ENCODE results near the gene TMPRSS11B. TPM values are rescaled to one million over a fixed set of nuclear protein-coding genes. Genes with fewer than 3 reads are reported as not detected.

The TMPRSS11B gene
- total and polyA plus RNA-seq, 2 of the 13 experiments (the other 11 are each of a cell fraction or from before 2014, with no cell fraction given): not detected

DNA sequence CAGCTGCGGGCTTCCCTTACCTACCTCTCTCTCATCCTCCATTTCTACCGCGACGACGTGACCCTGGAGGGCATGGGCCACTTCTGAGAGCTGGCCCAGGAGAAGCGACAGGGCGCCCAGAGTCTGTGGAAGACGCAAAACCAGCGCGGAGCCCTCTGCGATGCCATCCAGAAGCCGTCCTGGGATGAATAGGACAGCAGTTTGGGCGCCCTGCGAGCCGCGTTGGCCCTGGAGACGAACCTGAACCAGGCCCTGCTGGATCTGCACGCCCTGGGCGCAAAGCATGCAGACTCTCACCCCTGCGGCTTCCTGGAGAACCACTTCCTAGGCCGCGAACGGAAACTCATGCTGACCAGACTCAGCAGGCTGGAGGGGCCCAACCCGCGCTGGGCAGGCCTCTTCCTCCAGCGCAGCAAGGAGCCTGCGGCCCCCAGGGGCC is 63.1 kb downstream of the TMPRSS11B start (continued):
- TF ChIP-seq YEATS2 (CRISPR knock-in tag; IDR thresholded peaks at IDR 0.05; ENCODE audit: borderline replicate concordance): no peak
- TF ChIP-seq ARHGAP35 (CRISPR knock-in tag; IDR thresholded peaks at IDR 0.05; ENCODE audit: borderline replicate concordance): no peak
- TF ChIP-seq, protein P1, sequence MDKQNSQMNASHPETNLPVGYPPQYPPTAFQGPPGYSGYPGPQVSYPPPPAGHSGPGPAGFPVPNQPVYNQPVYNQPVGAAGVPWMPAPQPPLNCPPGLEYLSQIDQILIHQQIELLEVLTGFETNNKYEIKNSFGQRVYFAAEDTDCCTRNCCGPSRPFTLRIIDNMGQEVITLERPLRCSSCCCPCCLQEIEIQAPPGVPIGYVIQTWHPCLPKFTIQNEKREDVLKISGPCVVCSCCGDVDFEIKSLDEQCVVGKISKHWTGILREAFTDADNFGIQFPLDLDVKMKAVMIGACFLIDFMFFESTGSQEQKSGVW (CRISPR knock-in tag; IDR thresholded peaks at IDR 0.05; ENCODE audit: borderline replicate concordance): no peak
- TF ChIP-seq ZNF329 (CRISPR knock-in tag; IDR thresholded peaks at IDR 0.05; ENCODE audit: low read depth): no peak

DNA sequence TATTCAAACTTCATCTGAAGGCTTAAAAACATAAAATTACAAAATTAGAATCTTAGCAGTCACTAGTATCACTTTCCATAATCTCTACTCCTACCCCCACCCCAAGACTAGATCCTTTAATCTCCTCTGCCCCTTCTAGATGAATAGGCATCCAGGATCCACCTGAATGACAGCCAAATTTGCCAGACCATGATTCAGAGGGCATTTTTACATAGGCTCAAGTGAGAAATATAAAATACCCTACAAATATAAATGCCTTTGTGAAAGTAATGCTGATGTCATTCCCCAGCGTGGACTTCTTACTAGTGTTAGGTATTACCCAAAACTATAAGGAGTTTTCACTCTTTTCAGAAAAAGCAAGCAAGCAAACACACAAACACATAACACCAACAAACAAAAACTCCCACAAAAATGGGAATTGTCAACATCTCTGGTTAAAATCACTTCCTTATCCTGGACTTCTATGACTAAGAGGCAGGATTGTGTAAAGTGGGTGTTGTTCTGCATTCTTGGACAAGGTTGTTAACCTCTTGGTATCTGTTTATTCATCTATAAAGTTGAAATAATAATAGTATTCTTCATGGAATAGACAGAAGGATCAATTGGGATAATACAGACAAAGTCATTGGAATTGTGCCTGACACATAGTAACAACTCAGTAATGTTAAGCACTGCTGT is 64.5 kb downstream of the TMPRSS11B start:
- no peak for FAIRE-seq

DNA sequence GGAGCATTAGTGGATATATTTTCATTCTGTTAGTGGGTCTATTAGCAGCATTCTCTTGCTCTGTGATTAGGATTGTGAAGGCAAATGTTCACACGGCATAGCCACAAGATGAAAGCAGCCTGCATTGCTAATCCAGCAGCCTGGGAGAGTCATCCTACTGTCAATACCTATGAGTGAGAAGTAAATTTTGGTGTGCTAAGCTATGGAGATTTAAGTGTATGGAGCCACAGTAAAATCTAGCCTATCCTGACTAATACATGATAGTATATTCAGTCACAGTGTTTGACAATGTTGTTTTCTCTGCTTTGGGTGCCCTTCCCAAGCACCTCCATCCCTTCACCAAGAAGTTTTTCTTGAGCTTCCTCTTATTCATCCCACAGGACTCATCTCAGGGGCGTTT is 68.6 kb downstream of the TMPRSS11B start:
- WGBS (ENCODE audit: low lambda C conversion rate): 2% methylated on average over 2 of the region's 2 CpGs
- H3K27ac ChIP-seq (ENCODE audit: extremely low read length, insufficient read depth, low read length): no peak overlapping the region
- no peak overlapping the region for H2AFZ ChIP-seq (ENCODE audit: low read length)
- no peak overlapping the region for H3K4me2 ChIP-seq (ENCODE audit: low read depth, low read length)
- no peaks in the 10 kb centered on the region for H3K79me2 ChIP-seq (ENCODE audit: insufficient read depth, low read length)
- in situ Hi-C loops (cut with HindIII; ENCODE audit: extremely low pct_ligation_motif_present, low pct_unique_long_range_greater_than_20kb) (loop anchor here (10.0 kb wide), 1 partner anchor 192 kb away; no protein-coding TSS in a partner anchor), intact Hi-C loops (cut with micrococcal nuclease; ENCODE audit: unreplicated experiment) (loop anchor here (5.0 kb wide), 1 partner anchor 630 kb away; the partner anchor contains the start of gene CENPC)
- peaks cover 6% of the 10 kb centered on the region for H3K9me3 ChIP-seq (ENCODE audit: low read length)
- H3K36me3 ChIP-seq (replicated peaks in 1 of 2; ENCODE audit: control insufficient read depth in 1 of 2, insufficient read depth in 2 of 2, low read length in 2 of 2): no peaks in the 10 kb centered on the region
- H3K4me3 ChIP-seq (replicated peaks in 1 of 3; ENCODE audit: insufficient read depth in 1 of 3, low read depth in 2 of 3, low read length in 3 of 3): no peak overlapping the region
- ATAC-seq (no peak), FAIRE-seq (no peak), DNase-seq (ENCODE audit: low spot score) (no peak)
- POLR2A ChIA-PET: no interaction called here
- H3K4me1 ChIP-seq (ENCODE audit: insufficient read depth, low read length): no peaks in the 10 kb centered on the region
- no peaks in the 10 kb centered on the region for H3K27me3 ChIP-seq (ENCODE audit: control insufficient read depth in 1 of 2, insufficient read depth in 2 of 2, low read length in 2 of 2)
- no peak for TF ChIP-seq ZBTB21 (CRISPR knock-in tag; IDR thresholded peaks at IDR 0.05)
- TF ChIP-seq SOX13 (IDR thresholded peaks at IDR 0.05): no peak
- TF ChIP-seq SOX13 (CRISPR knock-in tag; conservative IDR thresholded peaks at IDR 0.05 in 1 of 2, IDR thresholded peaks at IDR 0.05 in 1 of 2): no peak
- TF ChIP-seq ZC3H13 (CRISPR knock-in tag; IDR thresholded peaks at IDR 0.05): no peak
- TF ChIP-seq CEBPB (IDR thresholded peaks at IDR 0.05; ENCODE audit: borderline replicate concordance, low read depth, low read length): no peak
- TF ChIP-seq MIER2 (CRISPR knock-in tag; IDR thresholded peaks at IDR 0.05): no peak
- TF ChIP-seq NFKB2 (CRISPR knock-in tag; IDR thresholded peaks at IDR 0.05; ENCODE audit: borderline replicate concordance): no peak
- no peak for TF ChIP-seq MAFF (IDR thresholded peaks at IDR 0.05; ENCODE audit: low read depth, low read length)
- TF ChIP-seq TMF1 (CRISPR knock-in tag; IDR thresholded peaks at IDR 0.05; ENCODE audit: low read depth): no peak
- CTCF ChIA-PET (ENCODE audit: low intra/inter-chr PET ratio, low total read pairs): no interaction called here
- no TSS peak for BruUV-seq (replicated peaks)
- H3K9ac ChIP-seq (ENCODE audit: insufficient read depth, low read depth, low read length): no peak overlapping the region
- no peaks in the 10 kb centered on the region for H4K20me1 ChIP-seq (ENCODE audit: insufficient read depth, low read length)

More for the DNA sequence above, 64.5 kb downstream of the TMPRSS11B start:
- Histone ChIP-seq H3K9ac (ENCODE audit: insufficient read depth, low read depth, low read length) (no peak overlapping the region), H3K36me3 (replicated peaks in 1 of 2; ENCODE audit: control insufficient read depth in 1 of 2, insufficient read depth in 2 of 2, low read length in 2 of 2) (no peaks in the 10 kb centered on the region), H4K20me1 (ENCODE audit: insufficient read depth, low read length) (no peaks in the 10 kb centered on the region), H3K9me3 (ENCODE audit: low read length) (no peaks in the 10 kb centered on the region), H3K4me2 (ENCODE audit: low read depth, low read length) (no peak overlapping the region), H3K79me2 (ENCODE audit: insufficient read depth, low read length) (no peaks in the 10 kb centered on the region), H3K27ac (ENCODE audit: extremely low read length, insufficient read depth, low read length) (no peak overlapping the region), H3K27me3 (ENCODE audit: control insufficient read depth in 1 of 2, insufficient read depth in 2 of 2, low read length in 2 of 2) (no peaks in the 10 kb centered on the region), H2AFZ (ENCODE audit: low read length) (no peak overlapping the region), H3K4me3 (replicated peaks in 1 of 3; ENCODE audit: insufficient read depth in 1 of 3, low read depth in 2 of 3, low read length in 3 of 3) (no peak overlapping the region), H3K4me1 (ENCODE audit: insufficient read depth, low read length) (no peaks in the 10 kb centered on the region)
- no TSS peak for BruUV-seq (replicated peaks)
- intact Hi-C loops (cut with micrococcal nuclease; ENCODE audit: unreplicated experiment) (no loop called here), in situ Hi-C loops (cut with HindIII; ENCODE audit: extremely low pct_ligation_motif_present, low pct_unique_long_range_greater_than_20kb) (no loop called here)
- no peak for TF ChIP-seq ZNF747 (CRISPR knock-in tag; IDR thresholded peaks at IDR 0.05; ENCODE audit: borderline replicate concordance)
- DNase-seq (ENCODE audit: low spot score) (no peak), ATAC-seq (no peak)
- ChIA-PET POLR2A (no interaction called here), CTCF (ENCODE audit: low intra/inter-chr PET ratio, low total read pairs) (no interaction called here)
- WGBS (ENCODE audit: low lambda C conversion rate): 0% methylated on average over 1 of the region's 1 CpG
